CD4-positive, alpha-beta T cell treated with Interferon alpha-2 for 1 hour (primary cell): ENCODE results near the gene GSPT1.
"Not testable (repeated sequence)": the region's sequence is repeated elsewhere in the genome, so short reads cannot be mapped to it uniquely, and the experiment has no call there.

Experiments used
- DNase-seq, 2 donors: peaks; one replicate each; pipeline ENCODE4 v3.0.0-alpha.2; 2020 to 2022

GSPT1 gene

GRCh38 chr16:11851294-11852091 is 64.3 kb downstream of the GSPT1 start, which contains the start of gene RSL1D1:
Gene RSL1D1, minus strand, starts transcription at chr16:11851542. Its CDS starts 30 bp downstream, at chr16:11851512.
- DNase-seq = peak; percentile 94 to 97

GRCh38 chr16:11848842-11849241 is 66.9 kb downstream of the GSPT1 start:
- DNase-seq = no peak

GRCh38 chr16:11844499-11844898 is 71.3 kb downstream of the GSPT1 start:
- no peak for DNase-seq

GRCh38 chr16:11843861-11844260 is 71.9 kb downstream of the GSPT1 start:
- DNase-seq = no peak

- no peak for DNase-seq
Observed at GRCh38 chr16:11843206-11843605, 72.5 kb downstream of the GSPT1 start.

- no peak for DNase-seq
Observed at GRCh38 chr16:11841026-11841425, 74.7 kb downstream of the GSPT1 start.

GRCh38 chr16:11836650-11837244 is 79.0 kb downstream of the GSPT1 start:
- no peak for DNase-seq

GRCh38 chr16:11835891-11836649 is 79.7 kb downstream of the GSPT1 start:
- no peak for DNase-seq

- DNase-seq = no peak
Observed at GRCh38 chr16:11835309-11835708, 80.4 kb downstream of the GSPT1 start.

GRCh38 chr16:11833951-11834695 is 81.6 kb downstream of the GSPT1 start:
- no peak for DNase-seq

- DNase-seq = no peak
Observed at GRCh38 chr16:11828696-11829095, 87.1 kb downstream of the GSPT1 start.

GRCh38 chr16:11825520-11826165 is 90.1 kb downstream of the GSPT1 start:
- DNase-seq = not testable (repeated sequence)

GRCh38 chr16:11824362-11824761 is 91.4 kb downstream of the GSPT1 start:
- DNase-seq = peak in 1 of 2 donors; percentile 39

GRCh38 chr16:11823645-11824044 is 92.1 kb downstream of the GSPT1 start:
- DNase-seq = not testable (repeated sequence)

GRCh38 chr16:11819798-11820197 is 96.0 kb downstream of the GSPT1 start:
- peak in 1 of 2 donors; percentile 15 for DNase-seq

- not testable (repeated sequence) for DNase-seq
Observed at GRCh38 chr16:11818970-11819369, 96.8 kb downstream of the GSPT1 start.
